ENCODE measurements around the gene GAS2L3.

DNA sequence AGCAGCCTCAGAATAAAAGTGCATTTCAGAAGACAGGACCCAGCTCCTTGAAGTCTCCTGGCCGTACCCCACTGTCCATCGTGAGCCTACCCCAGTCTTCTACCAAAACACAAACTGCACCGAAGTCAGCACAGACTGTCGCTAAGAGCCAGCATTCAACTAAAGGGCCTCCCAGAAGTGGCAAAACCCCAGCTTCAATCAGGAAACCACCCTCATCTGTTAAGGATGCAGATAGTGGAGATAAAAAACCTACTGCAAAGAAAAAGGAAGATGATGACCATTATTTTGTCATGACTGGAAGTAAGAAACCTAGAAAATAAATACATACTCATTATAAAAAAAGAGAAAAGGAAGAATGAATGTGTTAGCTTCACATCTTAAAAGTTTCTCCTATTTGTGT lies 51.1 kb downstream of the GAS2L3 start:
- TF ChIP-seq CTCF (IDR thresholded peaks at IDR 0.05) = no peak
- TF ChIP-seq POLR2A (IDR thresholded peaks at IDR 0.05) = no peak
